ENCODE measurements around the gene HAUS1. TPM values are rescaled to one million over a fixed set of nuclear protein-coding genes. Genes with fewer than 3 reads are reported as not detected.
A peak's percentile ranks its signal among the peaks of the same experiment; 100 is the strongest.
"Not testable (repeated sequence)": the region's sequence is repeated elsewhere in the genome, so short reads cannot be mapped to it uniquely, and the experiment has no call there.

The HAUS1 gene
- total RNA-seq, 1 experiment from 2014 or later, result 32.6 TPM

GRCh38 chr18:46073474-46074331, 30.5 kb upstream of the HAUS1 start:
- in situ Hi-C loops (cut with HindIII; ENCODE audit: low pct_unique_long_range_greater_than_20kb, low sequenced_read_pairs), result no loop called here
- peak; percentile 72 for DNase-seq (ENCODE audit: low read depth, low spot score)

- no peak for DNase-seq (ENCODE audit: low read depth, low spot score)
- in situ Hi-C loops (cut with HindIII; ENCODE audit: low pct_unique_long_range_greater_than_20kb, low sequenced_read_pairs), result no loop called here
Measured at GRCh38 chr18:46079336-46079735, 24.8 kb upstream of the HAUS1 start.

GRCh38 chr18:46080156-46080555, 24.0 kb upstream of the HAUS1 start:
- no peak for DNase-seq (ENCODE audit: low read depth, low spot score)
- in situ Hi-C loops (cut with HindIII; ENCODE audit: low pct_unique_long_range_greater_than_20kb, low sequenced_read_pairs), result no loop called here

GRCh38 chr18:46084431-46084830, 19.8 kb upstream of the HAUS1 start:
- no peak for DNase-seq (ENCODE audit: low read depth, low spot score)
- in situ Hi-C loops (cut with HindIII; ENCODE audit: low pct_unique_long_range_greater_than_20kb, low sequenced_read_pairs), result no loop called here

- in situ Hi-C loops (cut with HindIII; ENCODE audit: low pct_unique_long_range_greater_than_20kb, low sequenced_read_pairs); DNase-seq (ENCODE audit: low read depth, low spot score): not testable (repeated sequence)
Measured at GRCh38 chr18:46088501-46088900, 15.7 kb upstream of the HAUS1 start.

GRCh38 chr18:46095532-46095931, 8.7 kb upstream of the HAUS1 start:
- in situ Hi-C loops (cut with HindIII; ENCODE audit: low pct_unique_long_range_greater_than_20kb, low sequenced_read_pairs), result no loop called here
- DNase-seq (ENCODE audit: low read depth, low spot score), result no peak

- in situ Hi-C loops (cut with HindIII; ENCODE audit: low pct_unique_long_range_greater_than_20kb, low sequenced_read_pairs), result no loop called here
- peak; percentile 4 for DNase-seq (ENCODE audit: low read depth, low spot score)
Measured at GRCh38 chr18:46096651-46097300, 7.4 kb upstream of the HAUS1 start.

GRCh38 chr18:46097431-46097800, 6.8 kb upstream of the HAUS1 start:
- in situ Hi-C loops (cut with HindIII; ENCODE audit: low pct_unique_long_range_greater_than_20kb, low sequenced_read_pairs), result no loop called here
- no peak for DNase-seq (ENCODE audit: low read depth, low spot score)

GRCh38 chr18:46097801-46098615, 6.2 kb upstream of the HAUS1 start, which contains the start of gene ATP5F1A:
Gene ATP5F1A (minus strand): TSS chr18:46098296. CDS start chr18:46098231, 65 bp downstream.
- peak; percentile 79 for DNase-seq (ENCODE audit: low read depth, low spot score)
- in situ Hi-C loops (cut with HindIII; ENCODE audit: low pct_unique_long_range_greater_than_20kb, low sequenced_read_pairs), result no loop called here

GRCh38 chr18:46098616-46098933, 5.6 kb upstream of the HAUS1 start:
- in situ Hi-C loops (cut with HindIII; ENCODE audit: low pct_unique_long_range_greater_than_20kb, low sequenced_read_pairs), result no loop called here
- no peak for DNase-seq (ENCODE audit: low read depth, low spot score)

- DNase-seq (ENCODE audit: low read depth, low spot score), result no peak
- in situ Hi-C loops (cut with HindIII; ENCODE audit: low pct_unique_long_range_greater_than_20kb, low sequenced_read_pairs), result no loop called here
Measured at GRCh38 chr18:46099463-46099862, 4.7 kb upstream of the HAUS1 start.

- DNase-seq (ENCODE audit: low read depth, low spot score), result no peak
- in situ Hi-C loops (cut with HindIII; ENCODE audit: low pct_unique_long_range_greater_than_20kb, low sequenced_read_pairs), result no loop called here
Measured at GRCh38 chr18:46109386-46109785, 5.2 kb downstream of the HAUS1 start.

GRCh38 chr18:46110406-46110805, 6.2 kb downstream of the HAUS1 start:
- DNase-seq (ENCODE audit: low read depth, low spot score), result no peak
- in situ Hi-C loops (cut with HindIII; ENCODE audit: low pct_unique_long_range_greater_than_20kb, low sequenced_read_pairs), result no loop called here

- DNase-seq (ENCODE audit: low read depth, low spot score), result no peak
- in situ Hi-C loops (cut with HindIII; ENCODE audit: low pct_unique_long_range_greater_than_20kb, low sequenced_read_pairs), result no loop called here
Measured at GRCh38 chr18:46113751-46114150, 9.6 kb downstream of the HAUS1 start.

- DNase-seq (ENCODE audit: low read depth, low spot score); in situ Hi-C loops (cut with HindIII; ENCODE audit: low pct_unique_long_range_greater_than_20kb, low sequenced_read_pairs): not testable (repeated sequence)
Measured at GRCh38 chr18:46126625-46127024, 22.4 kb downstream of the HAUS1 start.

GRCh38 chr18:46130061-46130460, 25.9 kb downstream of the HAUS1 start:
- in situ Hi-C loops (cut with HindIII; ENCODE audit: low pct_unique_long_range_greater_than_20kb, low sequenced_read_pairs), result no loop called here
- no peak for DNase-seq (ENCODE audit: low read depth, low spot score)

GRCh38 chr18:46130549-46130948, 26.4 kb downstream of the HAUS1 start:
- in situ Hi-C loops (cut with HindIII; ENCODE audit: low pct_unique_long_range_greater_than_20kb, low sequenced_read_pairs); DNase-seq (ENCODE audit: low read depth, low spot score): not testable (repeated sequence)

- DNase-seq (ENCODE audit: low read depth, low spot score), result no peak
- in situ Hi-C loops (cut with HindIII; ENCODE audit: low pct_unique_long_range_greater_than_20kb, low sequenced_read_pairs), result no loop called here
Measured at GRCh38 chr18:46133534-46133933, 29.3 kb downstream of the HAUS1 start.
